Adipocyte (in vitro differentiated cells): ENCODE data around the gene IMMP2L.
"Not testable (repeated sequence)": the region's sequence is repeated elsewhere in the genome, so short reads cannot be mapped to it uniquely, and the experiment has no call there.

Experiments
- DNase-seq: peaks from one replicate; pipeline ENCODE4 v3.0.0-alpha.2; 2015; ENCODE audit warnings: low read depth
- H3K27me3 ChIP-seq: replicated peaks from 2 replicates; pipeline ENCODE4 v1.7.0; 2013; ENCODE audit warnings: mild to moderate bottlenecking, low read length, moderate library complexity; ENCODE audit not compliant: control insufficient read depth, insufficient read depth
- H3K36me3 ChIP-seq: 2 replicates; pipeline ENCODE4 v1.7.0; 2013; ENCODE audit warnings: low read length, mild to moderate bottlenecking, moderate library complexity; ENCODE audit not compliant: control insufficient read depth, insufficient read depth, severe bottlenecking
- H3K4me1 ChIP-seq: 2 replicates; pipeline ENCODE4 v1.7.0; 2013; ENCODE audit warnings: mild to moderate bottlenecking, low read length, moderate library complexity; ENCODE audit not compliant: control insufficient read depth, insufficient read depth
- H3K4me3 ChIP-seq: 2 replicates; pipeline ENCODE4 v1.7.0; 2013; ENCODE audit warnings: mild to moderate bottlenecking, low read length, moderate library complexity
- H3K9ac ChIP-seq: 2 replicates; pipeline ENCODE4 v1.7.0; 2013; ENCODE audit warnings: mild to moderate bottlenecking, low read length, moderate library complexity
- H3K9me3 ChIP-seq: 2 replicates; pipeline ENCODE4 v1.7.0; 2013; ENCODE audit warnings: mild to moderate bottlenecking, low read length, moderate library complexity; ENCODE audit not compliant: control insufficient read depth

IMMP2L gene

DNA sequence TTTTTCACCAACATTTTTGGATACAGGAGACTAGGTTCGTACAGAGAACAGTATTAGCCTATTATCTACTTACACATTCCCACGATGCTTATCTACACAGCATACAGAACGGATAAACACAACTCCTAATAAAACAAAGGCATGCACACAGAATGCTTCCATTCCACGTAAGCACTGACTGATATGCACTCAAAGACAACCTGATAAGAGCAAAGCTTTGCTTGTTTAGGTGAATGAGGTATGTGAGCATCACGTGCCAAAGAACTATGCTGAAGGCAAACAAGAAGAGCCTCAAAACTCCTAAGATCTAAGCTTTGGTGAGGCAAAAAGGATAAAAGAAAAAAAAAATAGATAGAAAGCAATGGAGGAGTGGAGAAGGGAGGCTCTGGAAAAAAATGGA is 884.9 kb downstream of the IMMP2L start:
- Histone ChIP-seq H3K4me1 (peaks cover 7% of the 10 kb centered on the region), H3K9me3 (peaks cover 4% of the 10 kb centered on the region), H3K27me3 (no peaks in the 10 kb centered on the region), H3K36me3 (no peaks in the 10 kb centered on the region), H3K9ac (no peak overlapping the region), H3K4me3 (no peak overlapping the region)
- no peak for DNase-seq

- DNase-seq: no peak
- Histone ChIP-seq H3K4me1 (peaks cover 1% of the 10 kb centered on the region), H3K27me3 (no peaks in the 10 kb centered on the region), H3K36me3 (no peaks in the 10 kb centered on the region), H3K9me3 (peaks cover 4% of the 10 kb centered on the region), H3K4me3 (no peak overlapping the region), H3K9ac (no peak overlapping the region)
Observed at GRCh38 chr7:110676785-110677184, 885.5 kb downstream of the IMMP2L start.

- Histone ChIP-seq H3K36me3 (no peaks in the 10 kb centered on the region), H3K9me3 (peaks cover 4% of the 10 kb centered on the region), H3K4me1 (no peaks in the 10 kb centered on the region), H3K9ac (no peak overlapping the region), H3K27me3 (no peaks in the 10 kb centered on the region), H3K4me3 (no peak overlapping the region)
- no peak for DNase-seq
Observed at GRCh38 chr7:110675383-110676103, 886.7 kb downstream of the IMMP2L start.

DNA sequence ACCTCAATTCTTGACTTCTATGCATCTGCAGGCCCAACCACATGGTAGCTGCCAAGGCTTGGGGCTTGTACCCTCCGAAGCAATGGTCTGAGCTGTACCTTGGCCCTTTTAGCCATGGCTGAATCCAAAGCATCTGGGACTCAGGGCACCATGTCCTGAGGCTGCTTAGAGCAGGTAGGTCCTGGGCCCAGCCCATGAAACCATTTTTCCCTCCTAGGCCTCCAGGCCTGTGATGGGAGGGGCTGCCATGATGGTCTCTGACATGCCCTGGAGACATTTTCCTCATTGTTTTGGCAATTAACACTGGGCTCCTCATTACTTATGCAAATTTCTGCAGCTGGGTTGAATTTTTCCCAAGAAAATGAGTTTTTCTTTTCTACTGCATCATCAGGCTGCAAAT is 889.1 kb downstream of the IMMP2L start:
- Histone ChIP-seq H3K9me3 (peaks cover 4% of the 10 kb centered on the region), H3K27me3 (no peaks in the 10 kb centered on the region), H3K4me3 (no peak overlapping the region), H3K36me3 (no peaks in the 10 kb centered on the region), H3K9ac (no peak overlapping the region), H3K4me1 (no peaks in the 10 kb centered on the region)
- no peak for DNase-seq

DNA sequence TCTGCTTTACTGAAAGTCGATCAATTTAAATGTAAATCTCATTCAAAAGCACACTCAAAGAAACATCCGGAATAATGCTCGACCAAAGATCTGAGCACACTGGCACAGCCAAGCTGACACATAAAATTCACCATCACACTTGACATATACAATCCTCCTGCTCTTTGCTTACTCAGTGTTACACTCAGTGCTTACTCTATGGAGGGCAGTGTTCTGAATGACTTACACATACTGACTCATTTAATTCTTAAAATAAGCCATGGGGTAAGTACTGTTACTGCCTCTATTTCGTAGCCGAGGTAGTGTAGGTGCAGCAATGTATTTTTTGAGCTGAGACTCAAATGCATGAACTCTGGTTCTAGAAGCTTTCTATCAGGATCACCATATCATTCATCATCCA is 892.9 kb downstream of the IMMP2L start:
- Histone ChIP-seq H3K36me3 (no peaks in the 10 kb centered on the region), H3K9me3 (peaks cover 4% of the 10 kb centered on the region), H3K4me3 (no peak overlapping the region), H3K4me1 (no peaks in the 10 kb centered on the region), H3K9ac (no peak overlapping the region), H3K27me3 (no peaks in the 10 kb centered on the region)
- no peak for DNase-seq

GRCh38 chr7:110664803-110665202 is 897.5 kb downstream of the IMMP2L start:
- Histone ChIP-seq H3K9me3 (no peaks in the 10 kb centered on the region), H3K27me3 (no peaks in the 10 kb centered on the region), H3K9ac (no peak overlapping the region), H3K4me3 (no peak overlapping the region), H3K36me3 (no peaks in the 10 kb centered on the region), H3K4me1 (no peaks in the 10 kb centered on the region)
- DNase-seq: peak; percentile 49

- DNase-seq, H3K4me3 ChIP-seq: not testable (repeated sequence)
Observed at GRCh38 chr7:110660637-110661036, 901.7 kb downstream of the IMMP2L start.

DNA sequence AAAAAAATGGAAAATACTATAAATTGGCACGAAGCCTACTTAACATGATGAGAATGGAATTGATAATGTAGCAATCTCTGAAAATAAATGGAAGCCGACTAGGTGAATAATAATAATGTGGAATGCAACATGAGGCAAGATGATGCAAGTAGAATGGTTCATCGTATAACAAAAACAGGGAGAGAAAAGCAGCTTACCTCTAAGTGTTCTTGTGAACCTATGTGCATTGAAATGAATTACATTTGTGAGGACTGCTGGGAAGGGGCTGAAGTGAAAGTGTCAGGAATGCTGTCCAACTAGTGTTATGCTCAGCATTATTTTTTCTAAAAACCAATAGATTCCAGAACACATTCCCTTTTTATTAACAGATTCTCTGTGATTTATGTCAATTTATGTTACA is 912.0 kb downstream of the IMMP2L start:
- no peak for DNase-seq
- Histone ChIP-seq H3K4me3 (no peak overlapping the region), H3K4me1 (no peaks in the 10 kb centered on the region), H3K9me3 (no peaks in the 10 kb centered on the region), H3K27me3 (no peaks in the 10 kb centered on the region), H3K9ac (no peak overlapping the region), H3K36me3 (no peaks in the 10 kb centered on the region)

More at GRCh38 chr7:110660637-110661036, 901.7 kb downstream of the IMMP2L start:
- not testable (repeated sequence) for H3K27me3 ChIP-seq, H3K9ac ChIP-seq, H3K36me3 ChIP-seq, H3K4me1 ChIP-seq, H3K9me3 ChIP-seq

DNA sequence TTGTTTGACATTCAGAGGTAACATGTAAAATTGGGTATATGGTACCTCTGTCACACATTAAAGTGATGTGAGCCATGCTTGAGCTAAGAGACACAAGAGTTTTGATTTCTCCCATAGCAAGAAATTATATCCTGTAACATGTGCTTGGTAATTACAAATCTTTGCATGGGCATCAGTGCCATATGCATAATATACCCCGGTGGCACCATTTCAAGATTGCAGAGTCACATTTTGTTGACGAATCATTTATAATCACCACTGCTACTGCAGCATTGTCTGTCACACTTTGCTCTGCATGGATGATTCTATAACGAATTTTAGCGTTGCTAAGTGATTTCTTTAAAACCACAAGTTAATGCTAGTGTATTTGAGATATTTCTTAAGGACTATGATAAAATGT is 915.0 kb downstream of the IMMP2L start:
- H3K27me3 ChIP-seq: no peaks in the 10 kb centered on the region
- H3K36me3 ChIP-seq: no peaks in the 10 kb centered on the region
- no peak overlapping the region for H3K4me3 ChIP-seq
- no peak overlapping the region for H3K9ac ChIP-seq
- DNase-seq: no peak
- no peaks in the 10 kb centered on the region for H3K9me3 ChIP-seq
- no peaks in the 10 kb centered on the region for H3K4me1 ChIP-seq

DNA sequence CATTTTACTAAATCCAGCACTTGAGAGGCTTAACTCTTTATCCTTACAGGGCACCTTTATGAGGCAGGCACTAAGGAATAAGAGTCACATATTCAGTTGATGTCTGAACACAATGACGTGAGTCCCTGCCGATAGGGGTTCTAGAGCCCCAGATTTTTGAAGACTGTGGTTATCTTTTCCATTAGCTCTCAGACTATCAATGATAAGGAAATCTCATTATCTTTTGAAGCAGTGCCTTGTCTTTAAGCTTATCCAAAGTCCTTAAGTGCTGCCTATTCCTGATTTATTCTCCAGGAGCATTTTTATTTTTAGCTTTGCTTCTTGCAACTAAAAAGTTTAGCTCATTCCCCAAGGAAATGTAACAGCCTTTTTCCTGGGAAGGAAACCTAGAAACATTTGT is 915.5 kb downstream of the IMMP2L start:
- Histone ChIP-seq H3K4me1 (no peaks in the 10 kb centered on the region), H3K4me3 (no peak overlapping the region), H3K9me3 (no peaks in the 10 kb centered on the region), H3K36me3 (no peaks in the 10 kb centered on the region), H3K27me3 (no peaks in the 10 kb centered on the region), H3K9ac (no peak overlapping the region)
- no peak for DNase-seq

GRCh38 chr7:110645616-110646015 is 916.7 kb downstream of the IMMP2L start:
- Histone ChIP-seq H3K9ac (no peak overlapping the region), H3K36me3 (no peaks in the 10 kb centered on the region), H3K4me3 (no peak overlapping the region), H3K9me3 (no peaks in the 10 kb centered on the region), H3K27me3 (no peaks in the 10 kb centered on the region), H3K4me1 (no peaks in the 10 kb centered on the region)
- no peak for DNase-seq

DNA sequence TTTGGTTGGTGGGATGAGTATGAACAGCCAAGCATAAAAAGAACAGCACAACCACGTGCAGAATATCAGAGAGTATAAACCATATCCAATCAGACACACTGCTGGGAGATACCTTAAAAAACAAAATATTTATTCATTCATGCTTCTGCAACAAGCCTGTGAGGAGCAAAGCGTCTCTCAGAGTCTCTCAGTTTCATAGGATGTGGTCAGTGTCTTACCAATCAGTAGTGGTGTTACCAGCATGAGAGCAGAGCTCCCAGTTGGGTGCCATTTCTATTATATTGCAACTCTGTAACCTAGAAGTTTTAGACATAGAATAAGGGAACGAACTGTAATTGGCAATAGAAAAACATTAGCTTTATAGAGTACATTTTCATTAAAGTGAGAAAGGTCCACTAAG is 917.2 kb downstream of the IMMP2L start:
- Histone ChIP-seq H3K9me3 (no peaks in the 10 kb centered on the region), H3K4me1 (no peaks in the 10 kb centered on the region), H3K4me3 (no peak overlapping the region), H3K27me3 (no peaks in the 10 kb centered on the region), H3K36me3 (no peaks in the 10 kb centered on the region), H3K9ac (no peak overlapping the region)
- no peak for DNase-seq
